Neuronal stem cell (in vitro differentiated cells): Measurements from ENCODE around the gene CMKLR1.

ENCODE experiments used
- DNase-seq: peaks from one replicate; pipeline ENCODE4 v3.0.0-alpha.2; 2013; ENCODE audit warnings: low spot score
- H2AFZ ChIP-seq: one replicate; pipeline ENCODE4 v1.6.1; 2013; ENCODE audit warnings: mild to moderate bottlenecking, low read length, inconsistent platforms
- H2AK5ac ChIP-seq: 2 replicates; pipeline ENCODE4 v1.6.1; 2013; ENCODE audit warnings: low read depth, mild to moderate bottlenecking, inconsistent platforms, low read length, moderate library complexity, mixed read lengths
- H2BK120ac ChIP-seq: 2 replicates; pipeline ENCODE4 v1.6.1; 2013; ENCODE audit warnings: low read depth, mild to moderate bottlenecking, inconsistent platforms, low read length, moderate library complexity, mixed read lengths
- H2BK12ac ChIP-seq: one replicate; pipeline ENCODE4 v1.6.1; 2013; ENCODE audit warnings: low read length, inconsistent platforms
- H2BK15ac ChIP-seq: 2 replicates; pipeline ENCODE4 v1.6.1; 2013; ENCODE audit warnings: mild to moderate bottlenecking, low read length, inconsistent platforms, mixed read lengths
- H2BK5ac ChIP-seq: one replicate; pipeline ENCODE4 v1.6.1; 2013; ENCODE audit warnings: inconsistent platforms, mild to moderate bottlenecking, low read length, moderate library complexity
- H3K14ac ChIP-seq: one replicate; pipeline ENCODE4 v1.6.1; 2013; ENCODE audit warnings: low read length, inconsistent platforms
- H3K18ac ChIP-seq: 2 replicates; pipeline ENCODE4 v1.6.1; 2013; ENCODE audit warnings: low read length, inconsistent platforms
- H3K23ac ChIP-seq: 2 replicates; pipeline ENCODE4 v1.6.1; 2013; ENCODE audit warnings: low read depth, mild to moderate bottlenecking, mixed read lengths, low read length, inconsistent platforms; ENCODE audit not compliant: poor library complexity
- H3K27ac ChIP-seq: replicated peaks from 3 replicates; pipeline ENCODE4 v1.5.1; 2013; ENCODE audit warnings: low read length, inconsistent platforms
- H3K27me3 ChIP-seq, 3 experiments: 2 replicates each; pipeline ENCODE4 v1.6.1; 2013; ENCODE audit warnings: low read length in 3 of 3, mild to moderate bottlenecking in 2 of 3, inconsistent platforms in 1 of 3, low read depth in 1 of 3, mixed read lengths in 1 of 3, moderate library complexity in 1 of 3; ENCODE audit not compliant: control insufficient read depth in 3 of 3, insufficient read depth in 3 of 3
- H3K36me3 ChIP-seq, 2 donors: replicated peaks in 1 of 2; 2 replicates each; pipeline ENCODE4 v1.6.1; 2013; ENCODE audit warnings: low read length in 2 of 2; ENCODE audit not compliant: control insufficient read depth in 2 of 2, insufficient read depth in 2 of 2
- H3K4ac ChIP-seq: 2 replicates; pipeline ENCODE4 v1.6.1; 2013; ENCODE audit warnings: inconsistent platforms, mild to moderate bottlenecking, low read length, moderate library complexity
- H3K4me1 ChIP-seq, 2 donors: 1 replicate in 1 of 2; 2 replicates in 1 of 2; pipeline ENCODE4 v1.6.1; 2013; ENCODE audit warnings: low read length in 2 of 2, low read depth in 1 of 2; ENCODE audit not compliant: control insufficient read depth in 2 of 2, insufficient read depth in 1 of 2
- H3K4me2 ChIP-seq: one replicate; pipeline ENCODE4 v1.6.1; 2013; ENCODE audit warnings: mild to moderate bottlenecking, low read length, inconsistent platforms; ENCODE audit not compliant: insufficient read depth, poor library complexity, severe bottlenecking
- H3K4me3 ChIP-seq, 2 donors: 2 replicates each; pipeline ENCODE4 v1.5.1; 2013; ENCODE audit warnings: low read length in 2 of 2, mild to moderate bottlenecking in 2 of 2, inconsistent platforms in 1 of 2, moderate library complexity in 1 of 2
- H3K79me1 ChIP-seq: one replicate; pipeline ENCODE4 v1.6.1; 2013; ENCODE audit warnings: low read depth, mild to moderate bottlenecking, inconsistent platforms, low read length, moderate library complexity
- H3K9ac ChIP-seq: one replicate; pipeline ENCODE4 v1.6.1; 2013; ENCODE audit warnings: mild to moderate bottlenecking, low read depth, low read length, inconsistent platforms; ENCODE audit not compliant: poor library complexity
- H3K9me3 ChIP-seq, 2 donors: replicated peaks in 1 of 2; 2 replicates each; pipeline versions ENCODE3 to v1.6.1; 2013; ENCODE audit warnings: low read length in 2 of 2, mild to moderate bottlenecking in 2 of 2, inconsistent platforms in 1 of 2, low read depth in 1 of 2, mixed read lengths in 1 of 2, moderate library complexity in 1 of 2; ENCODE audit not compliant: control insufficient read depth in 2 of 2, insufficient read depth in 1 of 2
- H4K8ac ChIP-seq: one replicate; pipeline ENCODE4 v1.6.1; 2013; ENCODE audit warnings: low read depth, mild to moderate bottlenecking, inconsistent platforms, low read length, moderate library complexity
- H4K91ac ChIP-seq: one replicate; pipeline ENCODE4 v1.6.1; 2013; ENCODE audit warnings: low read length, low read depth, mild to moderate bottlenecking, inconsistent platforms; ENCODE audit not compliant: poor library complexity
- WGBS, 2 donors: extraction: QIAGEN DNeasy Blood & Tissue Kit; methylation state at CpG; one replicate each; pipeline ENCODE4 v1.1.7; 2013; ENCODE audit warnings: missing lambda C conversion rate in 2 of 2, mixed read lengths in 1 of 2; ENCODE audit not compliant: insufficient read length in 2 of 2, insufficient replicate concordance in 1 of 2; ENCODE audit errors: extremely low coverage in 2 of 2; 5-methylcytosine and 5-hydroxymethylcytosine counted together

Gene CMKLR1

DNA sequence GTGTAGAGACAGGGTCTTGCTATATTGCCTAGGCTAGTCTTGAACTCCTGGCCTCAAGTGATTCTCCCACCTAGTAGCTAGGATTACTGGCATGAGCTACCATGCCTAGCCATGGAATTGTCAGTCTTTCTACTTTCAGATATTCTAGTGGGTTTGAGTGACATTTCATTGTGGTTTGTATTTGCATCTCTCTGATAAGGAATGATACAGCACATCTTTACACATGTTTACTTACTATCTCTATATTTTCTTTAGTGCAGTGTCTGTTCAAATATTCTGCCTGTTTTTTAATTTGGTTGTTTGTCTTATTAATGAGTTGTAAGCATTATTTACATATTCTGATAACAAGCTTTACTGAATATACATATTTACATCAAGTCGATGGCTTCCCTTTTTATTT, 73.6 kb downstream of the CMKLR1 start:
- Histone ChIP-seq H3K18ac (no peak overlapping the region), H4K8ac (no peak overlapping the region), H3K79me1 (no peaks in the 10 kb centered on the region), H2AFZ (no peak overlapping the region), H3K23ac (no peak overlapping the region), H3K9me3 (peaks cover 3 to 14% of the 10 kb centered on the region in 2 donors), H2BK15ac (no peak overlapping the region), H4K91ac (no peak overlapping the region), H3K4ac (no peak overlapping the region), H2AK5ac (no peak overlapping the region), H3K27ac (no peak overlapping the region), H2BK120ac (no peak overlapping the region), H3K4me1 (no peaks in the 10 kb centered on the region), H2BK5ac (no peak overlapping the region), H3K4me2 (no peak overlapping the region), H3K14ac (no peak overlapping the region), H2BK12ac (no peak overlapping the region), H3K4me3 (no peak overlapping the region), H3K36me3 (no peaks in the 10 kb centered on the region), H3K9ac (no peak overlapping the region), H3K27me3 (no peaks in the 10 kb centered on the region)
- DNase-seq: no peak
- WGBS, 2 donors: no CpG with 5 or more reads among the region's 1 CpG

DNA sequence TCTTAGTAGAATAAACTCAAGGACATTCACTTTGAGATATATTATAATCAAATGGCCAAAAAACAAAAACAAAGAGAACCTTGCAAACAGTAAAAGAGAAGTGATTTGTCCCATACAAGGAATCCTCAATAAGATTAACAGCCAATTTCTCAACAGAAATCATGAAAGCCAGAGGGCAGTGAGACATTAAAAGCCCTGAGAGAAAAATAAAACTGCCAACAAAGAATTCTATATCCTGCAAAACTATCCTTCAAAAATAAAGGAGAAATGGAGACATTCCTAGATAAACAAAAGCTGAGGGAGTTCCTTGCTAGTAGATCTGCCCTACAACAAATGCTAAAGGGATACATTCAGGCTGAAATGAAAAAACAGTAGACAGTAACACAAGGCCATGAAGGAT, 78.1 kb downstream of the CMKLR1 start:
- no peak overlapping the region for H3K4ac ChIP-seq
- H3K9me3 ChIP-seq: peaks cover 5 to 19% of the 10 kb centered on the region in 2 donors
- H3K27me3 ChIP-seq: no peaks in the 10 kb centered on the region
- no peak overlapping the region for H3K4me3 ChIP-seq
- no peak overlapping the region for H3K23ac ChIP-seq
- H3K79me1 ChIP-seq: no peaks in the 10 kb centered on the region
- H3K14ac ChIP-seq: no peak overlapping the region
- no peak overlapping the region for H2BK12ac ChIP-seq
- no peak overlapping the region for H2AK5ac ChIP-seq
- no peak overlapping the region for H2BK5ac ChIP-seq
- no peak overlapping the region for H2AFZ ChIP-seq
- H2BK15ac ChIP-seq: no peak overlapping the region
- H3K18ac ChIP-seq: no peak overlapping the region
- H4K8ac ChIP-seq: no peak overlapping the region
- H3K36me3 ChIP-seq: no peaks in the 10 kb centered on the region
- H2BK120ac ChIP-seq: no peak overlapping the region
- DNase-seq: no peak
- H3K27ac ChIP-seq: no peak overlapping the region
- no peak overlapping the region for H4K91ac ChIP-seq
- no peak overlapping the region for H3K4me2 ChIP-seq
- no peak overlapping the region for H3K9ac ChIP-seq
- peaks cover 3 to 12% of the 10 kb centered on the region in 2 donors for H3K4me1 ChIP-seq

DNA sequence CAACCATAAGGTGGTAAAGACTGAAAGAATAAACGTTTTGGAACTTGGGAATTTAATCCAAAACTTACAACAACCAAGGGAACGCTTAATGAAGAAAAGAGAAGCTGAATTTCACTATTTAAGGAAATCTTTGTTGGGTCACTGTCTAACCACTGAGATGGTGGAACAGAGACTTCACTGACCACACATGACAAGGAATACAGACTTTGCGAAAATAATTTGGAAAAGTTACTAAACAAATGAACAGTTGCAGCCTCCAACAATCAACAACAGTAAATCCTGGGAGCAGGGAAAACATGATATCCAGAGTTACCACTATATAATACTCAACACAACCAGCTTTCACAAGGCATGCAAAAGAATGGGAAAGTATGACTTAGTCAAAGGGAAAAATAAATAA, 79.1 kb downstream of the CMKLR1 start:
- H3K14ac ChIP-seq: no peak overlapping the region
- H2AK5ac ChIP-seq: no peak overlapping the region
- H3K18ac ChIP-seq: no peak overlapping the region
- no peak overlapping the region for H3K4me2 ChIP-seq
- no peak overlapping the region for H2BK15ac ChIP-seq
- H3K9me3 ChIP-seq: peaks cover 5 to 19% of the 10 kb centered on the region in 2 donors
- H2BK120ac ChIP-seq: no peak overlapping the region
- H3K79me1 ChIP-seq: no peaks in the 10 kb centered on the region
- H3K4ac ChIP-seq: no peak overlapping the region
- H3K4me1 ChIP-seq: peaks cover 3 to 17% of the 10 kb centered on the region in 2 donors
- no peak overlapping the region for H4K91ac ChIP-seq
- no peak overlapping the region for H3K27ac ChIP-seq
- no peak overlapping the region for H2AFZ ChIP-seq
- H2BK12ac ChIP-seq: no peak overlapping the region
- no peak overlapping the region for H4K8ac ChIP-seq
- DNase-seq: no peak
- no peak overlapping the region for H3K23ac ChIP-seq
- no peak overlapping the region for H2BK5ac ChIP-seq
- no peaks in the 10 kb centered on the region for H3K36me3 ChIP-seq
- H3K4me3 ChIP-seq: no peak overlapping the region
- no peaks in the 10 kb centered on the region for H3K27me3 ChIP-seq
- no peak overlapping the region for H3K9ac ChIP-seq
- no CpG with 5 or more reads among the region's 3 CpGs for WGBS, 2 donors

DNA sequence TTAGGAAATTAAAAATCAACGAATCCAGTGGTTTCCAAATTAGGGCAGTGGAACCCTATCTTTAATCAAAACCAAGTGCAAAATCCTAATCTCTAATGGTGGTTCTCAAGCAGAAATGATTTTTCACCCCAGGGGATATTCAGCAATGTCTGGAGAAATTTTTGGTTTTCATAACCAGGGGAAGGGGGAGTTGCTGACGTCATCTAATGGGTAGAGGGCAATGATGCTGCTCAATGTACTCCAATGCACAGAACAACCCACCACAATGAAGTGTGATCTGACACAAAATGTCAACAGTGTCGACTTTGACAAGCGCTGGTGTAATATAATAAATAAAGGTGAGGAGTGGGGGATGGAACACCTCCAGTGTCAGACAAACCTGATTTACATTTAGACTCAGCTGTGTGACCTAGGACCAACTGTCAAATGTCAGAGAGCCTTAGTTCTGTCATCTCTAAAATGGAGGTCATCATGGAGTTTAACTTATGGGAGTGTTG, 81.5 kb downstream of the CMKLR1 start:
- H3K4me1 ChIP-seq: peaks cover 13 to 39% of the 10 kb centered on the region in 2 donors
- peaks cover 5 to 19% of the 10 kb centered on the region in 2 donors for H3K9me3 ChIP-seq
- H3K4me3 ChIP-seq: no peak overlapping the region
- no peak overlapping the region for H2AK5ac ChIP-seq
- H3K27me3 ChIP-seq: no peaks in the 10 kb centered on the region
- H3K4ac ChIP-seq: no peak overlapping the region
- no peak overlapping the region for H2BK120ac ChIP-seq
- no peak overlapping the region for H3K4me2 ChIP-seq
- no peak overlapping the region for H3K23ac ChIP-seq
- H4K8ac ChIP-seq: no peak overlapping the region
- no peak overlapping the region for H2BK15ac ChIP-seq
- no peak overlapping the region for H2BK12ac ChIP-seq
- H3K79me1 ChIP-seq: no peaks in the 10 kb centered on the region
- no peak overlapping the region for H3K14ac ChIP-seq
- no peak overlapping the region for H3K9ac ChIP-seq
- H2AFZ ChIP-seq: no peak overlapping the region
- H3K36me3 ChIP-seq: no peaks in the 10 kb centered on the region
- WGBS, 2 donors: no CpG with 5 or more reads among the region's 4 CpGs
- DNase-seq: no peak
- H3K18ac ChIP-seq: no peak overlapping the region
- H4K91ac ChIP-seq: no peak overlapping the region
- no peak overlapping the region for H3K27ac ChIP-seq
- H2BK5ac ChIP-seq: no peak overlapping the region
